Renal cortex interstitium (tissue), 11 donors: ENCODE results near the gene SLC34A3. TPM values are rescaled to one million over a fixed set of nuclear protein-coding genes. Genes with fewer than 3 reads are reported as not detected.

Source experiments
- DNase-seq, 11 donors: peaks; one replicate each; pipeline ENCODE4 v3.0.0-alpha.2; 2013; ENCODE audit warnings: low read depth in 9 of 11, low spot score in 4 of 11; ENCODE audit errors: extremely low read depth in 1 of 11
- polyA plus RNA-seq, 3 donors: library from polyadenylated mRNA; unstranded; fragments of 120-200 nt; gene quantifications; one replicate each; pipeline ENCODE4 v1.2.1, GENCODE V29; 2013; ENCODE audit not compliant: insufficient read length in 3 of 3

The SLC34A3 gene
- polyA plus RNA-seq, 3 donors = 5.0 to 13.8 (median 11.6) TPM

- no peak for DNase-seq
Observed at GRCh38 chr9:137278721-137279711, 48.3 kb downstream of the SLC34A3 start.

DNA sequence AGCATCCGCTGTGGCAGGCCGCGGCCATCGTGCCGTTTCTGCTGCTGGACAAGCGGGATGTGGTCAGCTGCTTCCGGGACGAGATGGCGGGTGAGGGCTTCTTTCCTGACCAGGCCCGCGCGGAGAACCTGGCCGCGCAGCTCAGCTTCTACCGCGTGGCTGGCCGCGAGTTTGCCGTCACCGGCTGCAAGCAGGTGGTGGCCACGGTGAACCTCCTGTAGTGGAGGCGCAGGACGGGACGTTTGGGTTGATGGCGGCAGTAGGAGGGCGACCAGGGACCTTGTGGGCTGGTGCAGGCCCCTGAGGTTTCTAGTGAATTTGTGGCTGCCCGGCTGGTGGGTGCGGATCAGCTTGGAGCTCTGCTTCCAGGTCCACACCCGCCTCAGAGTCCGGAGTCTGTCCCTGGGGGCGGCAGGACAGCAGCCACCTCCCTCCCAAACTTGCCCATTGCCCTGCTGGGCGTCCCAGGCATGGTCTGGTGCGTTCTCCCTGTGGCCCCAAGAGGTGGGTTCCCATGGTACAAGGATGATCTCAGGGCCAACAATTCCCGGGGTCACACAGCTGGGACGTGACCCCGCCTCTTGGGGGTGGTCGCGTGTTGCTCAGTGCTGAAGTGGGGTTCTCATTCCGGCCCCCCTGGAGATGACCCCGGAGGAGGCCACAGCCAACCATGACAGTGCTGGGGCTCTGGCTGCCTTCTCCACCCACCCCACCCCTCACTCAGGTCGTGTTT, 49.2 kb downstream of the SLC34A3 start:
- DNase-seq = no peak

DNA sequence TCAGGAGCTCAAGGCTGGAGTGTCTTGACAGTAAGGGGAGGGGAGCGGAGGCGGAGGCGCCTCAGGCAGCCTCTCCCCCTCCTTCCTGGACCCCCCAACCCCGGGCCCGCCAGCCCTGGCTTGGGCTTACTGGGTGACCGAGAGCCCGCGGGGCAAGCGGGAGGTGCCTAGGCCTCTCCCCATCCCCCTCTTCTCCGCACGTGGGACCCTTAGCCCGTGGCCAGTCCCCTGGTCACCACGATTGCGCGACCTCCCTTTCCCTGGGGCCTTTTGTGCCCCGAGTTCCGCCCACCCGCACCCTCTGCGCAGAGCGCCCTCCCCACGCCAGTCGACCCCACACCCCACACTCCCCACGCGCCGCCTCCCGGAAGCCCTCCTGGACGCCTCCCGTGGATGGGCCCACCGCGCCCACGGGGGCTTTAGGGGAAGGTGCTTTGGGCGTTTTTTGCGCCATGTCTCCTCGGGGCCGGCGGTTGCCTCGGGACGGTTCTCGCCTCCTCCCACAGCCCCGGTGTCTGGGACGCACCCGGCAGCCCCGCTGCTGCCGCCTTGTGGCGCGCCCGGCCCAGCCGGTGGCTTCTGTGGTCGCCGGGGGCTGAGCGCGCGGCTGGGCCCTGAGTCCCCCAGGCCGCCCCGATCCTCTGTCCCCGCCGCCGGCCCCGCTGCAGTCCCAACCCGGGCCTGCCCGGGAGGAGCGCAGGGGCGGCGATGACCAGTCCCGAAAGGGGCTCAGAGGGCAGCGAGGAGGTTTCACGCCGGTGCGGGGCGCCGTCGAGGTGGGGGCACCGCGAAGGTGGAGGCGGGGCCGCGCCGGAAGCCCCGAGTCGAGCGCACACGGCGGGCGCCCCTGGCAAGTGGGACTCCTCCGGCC, 50.0 kb downstream of the SLC34A3 start:
- no peak for DNase-seq

GRCh38 chr9:137281345-137282116, 50.8 kb downstream of the SLC34A3 start:
- DNase-seq = no peak

Other genes starting within 250 kb of the SLC34A3 start
- gene LCNL1, start 247.9 kb upstream of the SLC34A3 start, polyA plus RNA-seq = under 1 TPM; 0.14 to 0.40 (median 0.39) TPM
- 10 to 100 TPM; 23.7 to 40.2 (median 39.3) TPM for gene PAXX, start 238.5 kb upstream of the SLC34A3 start, polyA plus RNA-seq
- gene CLIC3, start 234.3 kb upstream of the SLC34A3 start, polyA plus RNA-seq = under 1 TPM; 0.37 to 0.75 (median 0.39) TPM
- gene ABCA2, start 202.7 kb upstream of the SLC34A3 start, polyA plus RNA-seq = 10 to 100 TPM; 43.4 to 66.6 (median 61.6) TPM
- under 1 TPM; 0.07 to 0.15 (median 0.12) TPM for gene FUT7, start 198.8 kb upstream of the SLC34A3 start, polyA plus RNA-seq
- gene NPDC1, start 184.7 kb upstream of the SLC34A3 start, polyA plus RNA-seq = 10 to 100 TPM; 12.9 to 38.4 (median 31.5) TPM
- gene ENTPD2, start 176.8 kb upstream of the SLC34A3 start, polyA plus RNA-seq = 1 to 10 TPM; 4.3 to 5.3 (median 4.7) TPM
- gene SAPCD2, start 160.3 kb upstream of the SLC34A3 start, polyA plus RNA-seq = 1 to 10 TPM; 6.6 to 9.2 (median 6.8) TPM
- 1 to 10 TPM; 4.9 to 9.2 (median 5.7) TPM for gene UAP1L1, start 153.4 kb upstream of the SLC34A3 start, polyA plus RNA-seq
- 10 to 100 TPM; 46.1 to 62.1 (median 55.3) TPM for gene MAN1B1, start 143.9 kb upstream of the SLC34A3 start, polyA plus RNA-seq
- 10 to 100 TPM; 15.2 to 30.6 (median 24.7) TPM for gene DPP7, start 116.2 kb upstream of the SLC34A3 start, polyA plus RNA-seq
- gene GRIN1, start 91.7 kb upstream of the SLC34A3 start, polyA plus RNA-seq = under 1 TPM in 1 of 3 donors, not detected in 2; 0.34 TPM
- under 1 TPM in 1 of 3 donors, not detected in 2; 0.14 TPM for gene LRRC26, start 60.9 kb upstream of the SLC34A3 start, polyA plus RNA-seq
- not detected for gene TMEM210, start 58.8 kb upstream of the SLC34A3 start, polyA plus RNA-seq
- gene ANAPC2, start 42.3 kb upstream of the SLC34A3 start, polyA plus RNA-seq = 10 to 100 TPM; 35.5 to 56.7 (median 49.2) TPM
- gene SSNA1, start 42.2 kb upstream of the SLC34A3 start, polyA plus RNA-seq = 10 to 100 TPM; 36.9 to 62.9 (median 49.8) TPM
- gene TPRN, start 30.2 kb upstream of the SLC34A3 start, polyA plus RNA-seq = 10 to 100 TPM; 14.8 to 17.3 (median 16.4) TPM
- gene TMEM203, start 25.3 kb upstream of the SLC34A3 start, polyA plus RNA-seq = 10 to 100 TPM; 40.2 to 46.4 (median 42.7) TPM
- 10 to 100 TPM in 2 of 3 donors, 1 to 10 TPM in 1; 8.2 to 15.1 (median 14.2) TPM for gene NDOR1, start 25.2 kb upstream of the SLC34A3 start, polyA plus RNA-seq
- 10 to 100 TPM in 2 of 3 donors, 1 to 10 TPM in 1; 6.0 to 13.3 (median 13.2) TPM for gene RNF208, start 8.7 kb upstream of the SLC34A3 start, polyA plus RNA-seq
- gene CYSRT1, start 5.7 kb upstream of the SLC34A3 start, polyA plus RNA-seq = 10 to 100 TPM in 2 of 3 donors, 1 to 10 TPM in 1; 8.5 to 13.9 (median 12.8) TPM
- 10 to 100 TPM in 2 of 3 donors, 1 to 10 TPM in 1; 7.9 to 15.2 (median 12.0) TPM for gene RNF224, start 3.4 kb upstream of the SLC34A3 start, polyA plus RNA-seq
- gene TUBB4B, start 10.4 kb downstream of the SLC34A3 start, polyA plus RNA-seq = 100 to 1,000 TPM; 331 to 492 (median 358) TPM
- gene STPG3, start 20.4 kb downstream of the SLC34A3 start, polyA plus RNA-seq = 1 to 10 TPM; 2.2 to 4.2 (median 2.6) TPM
- 10 to 100 TPM; 49.8 to 62.2 (median 55.2) TPM for gene NELFB, start 24.4 kb downstream of the SLC34A3 start, polyA plus RNA-seq
- 1 to 10 TPM; 4.4 to 8.9 (median 6.3) TPM for gene TOR4A, start 46.8 kb downstream of the SLC34A3 start, polyA plus RNA-seq
- 1 to 10 TPM; 6.8 to 9.0 (median 7.7) TPM for gene NRARP, start 71.4 kb downstream of the SLC34A3 start, polyA plus RNA-seq
- 10 to 100 TPM; 12.0 to 35.4 (median 16.6) TPM for gene EXD3, start 192.3 kb downstream of the SLC34A3 start, polyA plus RNA-seq
- gene NOXA1, start 192.5 kb downstream of the SLC34A3 start, polyA plus RNA-seq = 10 to 100 TPM in 1 of 3 donors, 1 to 10 TPM in 2; 4.8 to 15.9 (median 6.0) TPM
- gene ENTPD8, start 210.5 kb downstream of the SLC34A3 start, polyA plus RNA-seq = under 1 TPM; 0.14 to 0.68 (median 0.63) TPM
- gene NSMF, start 228.4 kb downstream of the SLC34A3 start, polyA plus RNA-seq = 10 to 100 TPM; 52.9 to 57.8 (median 56.5) TPM